HEK293 (cell line): ENCODE measurements around the gene ALDH4A1.

Source experiments
- CTCF ChIA-PET: fragments of 350-600 bp; formaldehyde crosslinking; extraction: SDS; loops from one replicate; lab custom pipeline; 2021; ENCODE audit warnings: antibody characterized with exemption; lab: Yijun Ruan, JAX
- POLR2A ChIA-PET: fragments of 300-600 bp; formaldehyde crosslinking; extraction: SDS; loops from one replicate; lab custom pipeline; 2020; ENCODE audit warnings: antibody characterized with exemption, inconsistent platforms; lab: Yijun Ruan, JAX
- H3K27ac ChIP-seq: fragments of 200-500 bp; sonication (Bioruptor generic); 2 replicates; pipeline ENCODE4 v1.5.1; 2014; ENCODE audit warnings: low read depth, low read length, control low read depth, inconsistent platforms; ENCODE audit errors: extremely low read depth
- H3K36me3 ChIP-seq, 2 experiments: fragments of 200-500 bp in 1 of 2; sonication (Bioruptor generic) in 1 of 2; 1 replicate in 1 of 2; 2 replicates in 1 of 2; pipeline ENCODE4 v1.5.1; 2014 to 2017; ENCODE audit warnings: inconsistent platforms in 2 of 2, low read length in 2 of 2; ENCODE audit not compliant: control insufficient read depth in 2 of 2, insufficient read depth in 1 of 2
- H3K4me1 ChIP-seq: fragments of 200-500 bp; sonication (Bioruptor generic); 2 replicates; pipeline ENCODE4 v1.5.1; 2014; ENCODE audit warnings: mild to moderate bottlenecking, low read length, inconsistent platforms; ENCODE audit not compliant: control insufficient read depth, insufficient read depth
- H3K4me3 ChIP-seq: 2 replicates; pipeline ENCODE4 v1.5.1; 2011; ENCODE audit warnings: low read depth, mild to moderate bottlenecking, control low read depth, low read length, moderate library complexity
- H3K9me3 ChIP-seq: fragments of 200-500 bp; sonication (Bioruptor generic); 2 replicates; pipeline ENCODE4 v1.5.1; 2014; ENCODE audit warnings: low read depth, low read length, inconsistent platforms; ENCODE audit not compliant: control insufficient read depth, insufficient read depth
- GLI4 ChIP-seq: fragments of 450-650 bp; formaldehyde crosslinking; IDR thresholded peaks from 2 replicates; pipeline ENCODE4 v1.5.1; 2016; ENCODE audit warnings: missing biosample characterization, missing genetic modification characterization
- KLF1 ChIP-seq: fragments of 450-650 bp; formaldehyde crosslinking; IDR thresholded peaks from 2 replicates; pipeline ENCODE4 v1.5.1; 2016; ENCODE audit warnings: missing biosample characterization, missing genetic modification characterization
- SCRT1 ChIP-seq: fragments of 450-650 bp; formaldehyde crosslinking; IDR thresholded peaks from 2 replicates; pipeline ENCODE4 v1.5.1; 2016; ENCODE audit warnings: missing biosample characterization, missing genetic modification characterization, borderline replicate concordance
- SETDB1 ChIP-seq: IDR thresholded peaks from one replicate; pipeline ENCODE4 v1.6.1; 2017; ENCODE audit warnings: mild to moderate bottlenecking, low read length, moderate library complexity, mixed read lengths; ENCODE audit not compliant: insufficient read length
- SP3 ChIP-seq: fragments of 450-650 bp; formaldehyde crosslinking; IDR thresholded peaks from 2 replicates; pipeline ENCODE4 v1.5.1; 2016; ENCODE audit warnings: missing biosample characterization, missing genetic modification characterization
- ZBTB10 ChIP-seq: fragments of 450-650 bp; formaldehyde crosslinking; IDR thresholded peaks from 2 replicates; pipeline ENCODE4 v1.5.1; 2016; ENCODE audit warnings: missing biosample characterization, missing genetic modification characterization
- ZBTB20 ChIP-seq: fragments of 450-650 bp; formaldehyde crosslinking; IDR thresholded peaks from 2 replicates; pipeline ENCODE4 v1.5.1; 2016; ENCODE audit warnings: missing biosample characterization, missing genetic modification characterization
- ZBTB26 ChIP-seq: fragments of 450-650 bp; formaldehyde crosslinking; optimal IDR thresholded peaks from 2 replicates; pipeline ENCODE3; 2016; ENCODE audit warnings: missing biosample characterization, mild to moderate bottlenecking, missing genetic modification characterization
- ZNF132 ChIP-seq: fragments of 450-650 bp; formaldehyde crosslinking; IDR thresholded peaks from 2 replicates; pipeline ENCODE4 v1.5.1; 2017; ENCODE audit warnings: missing biosample characterization, missing genetic modification characterization, borderline replicate concordance
- ZNF140 ChIP-seq: fragments of 450-650 bp; formaldehyde crosslinking; IDR thresholded peaks from 2 replicates; pipeline ENCODE4 v1.5.1; 2016; ENCODE audit warnings: missing biosample characterization, missing genetic modification characterization
- ZNF211 ChIP-seq: fragments of 450-650 bp; formaldehyde crosslinking; IDR thresholded peaks from 2 replicates; pipeline ENCODE4 v1.5.1; 2016; ENCODE audit warnings: low read depth, missing biosample characterization, missing genetic modification characterization
- ZNF23 ChIP-seq: fragments of 450-650 bp; formaldehyde crosslinking; IDR thresholded peaks from 2 replicates; pipeline ENCODE4 v1.5.1; 2016; ENCODE audit warnings: missing biosample characterization, missing genetic modification characterization, borderline replicate concordance
- ZNF596 ChIP-seq: fragments of 450-650 bp; IDR thresholded peaks from 2 replicates; pipeline ENCODE4 v1.5.0; 2018; ENCODE audit warnings: missing biosample characterization, mild to moderate bottlenecking, missing genetic modification characterization, moderate library complexity
- ZNF600 ChIP-seq: fragments of 450-650 bp; formaldehyde crosslinking; IDR thresholded peaks from 2 replicates; pipeline ENCODE4 v1.5.1; 2016; ENCODE audit warnings: missing biosample characterization, missing genetic modification characterization
- ZNF629 ChIP-seq: fragments of 450-650 bp; formaldehyde crosslinking; IDR thresholded peaks from 2 replicates; pipeline ENCODE4 v1.5.1; 2017; ENCODE audit warnings: missing biosample characterization, missing genetic modification characterization
- ZNF645 ChIP-seq: fragments of 450-650 bp; formaldehyde crosslinking; IDR thresholded peaks from 2 replicates; pipeline ENCODE4; 2016; ENCODE audit warnings: missing biosample characterization, missing genetic modification characterization
- ZNF654 ChIP-seq: fragments of 450-650 bp; formaldehyde crosslinking; IDR thresholded peaks from 2 replicates; pipeline ENCODE4 v1.5.1; 2016; ENCODE audit warnings: low read depth, missing biosample characterization, missing genetic modification characterization
- ZNF658 ChIP-seq: fragments of 450-650 bp; formaldehyde crosslinking; IDR thresholded peaks from 2 replicates; pipeline ENCODE4; 2016; ENCODE audit warnings: missing biosample characterization, missing genetic modification characterization
- ZNF670 ChIP-seq: fragments of 450-650 bp; formaldehyde crosslinking; IDR thresholded peaks from 2 replicates; pipeline ENCODE4 v1.5.1; 2016; ENCODE audit warnings: missing biosample characterization, missing genetic modification characterization, low read depth
- ZNF704 ChIP-seq: fragments of 450-650 bp; formaldehyde crosslinking; IDR thresholded peaks from 2 replicates; pipeline ENCODE4 v1.5.1; 2016; ENCODE audit warnings: missing biosample characterization, missing genetic modification characterization
- ZNF707 ChIP-seq: fragments of 450-650 bp; formaldehyde crosslinking; IDR thresholded peaks from 2 replicates; pipeline ENCODE4 v1.5.1; 2016; ENCODE audit warnings: missing biosample characterization, missing genetic modification characterization
- TF ChIP-seq, protein P1 (sequence below): fragments of 450-650 bp; IDR thresholded peaks from 2 replicates; pipeline ENCODE4 v1.5.1; 2018; ENCODE audit warnings: missing biosample characterization, mild to moderate bottlenecking, missing genetic modification characterization
- TF ChIP-seq, protein P2 (sequence below): fragments of 450-650 bp; formaldehyde crosslinking; IDR thresholded peaks from 2 replicates; pipeline ENCODE4 v1.5.1; 2016; ENCODE audit warnings: missing biosample characterization, missing genetic modification characterization
- TF ChIP-seq, protein P3 (sequence below): fragments of 450-650 bp; formaldehyde crosslinking; IDR thresholded peaks from 2 replicates; pipeline ENCODE4 v1.5.1; 2016; ENCODE audit warnings: missing biosample characterization, missing genetic modification characterization

The ALDH4A1 gene

DNA sequence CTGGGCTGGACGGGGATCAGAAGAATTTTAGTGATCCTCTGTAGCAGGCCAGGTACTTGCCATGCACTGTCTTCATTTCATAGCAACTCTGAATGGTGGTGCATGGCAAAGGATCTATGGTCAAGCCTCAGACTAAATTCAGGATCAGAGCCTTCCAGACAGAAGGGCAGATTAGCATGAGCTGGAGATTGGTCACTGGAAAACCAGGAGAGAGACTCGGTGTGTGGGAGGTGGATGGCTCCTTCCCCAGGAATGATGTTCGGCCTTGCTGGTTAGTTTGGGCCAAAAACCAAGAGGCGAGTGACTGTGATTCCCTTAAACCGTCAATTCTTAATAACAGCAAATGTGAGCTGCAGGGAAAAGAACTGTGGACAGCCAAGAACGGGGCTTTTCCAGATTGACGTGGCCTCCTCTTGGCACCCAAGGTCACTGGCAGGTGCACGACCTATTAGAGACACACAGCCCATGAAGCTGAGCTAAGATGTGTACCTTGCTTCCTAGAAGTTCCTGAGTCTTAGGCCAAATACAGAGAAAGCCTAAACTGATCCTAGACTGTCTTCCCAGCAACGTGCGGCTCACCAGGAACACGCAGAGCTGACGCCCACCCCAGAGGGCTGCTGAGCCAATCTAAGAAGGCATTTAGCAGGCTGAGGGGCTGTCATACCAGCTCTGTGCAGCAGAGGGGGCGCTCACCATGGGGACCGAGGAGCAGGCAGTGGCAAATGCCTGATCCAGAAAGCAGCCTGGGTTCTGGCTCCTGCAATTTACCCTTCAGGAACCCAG is 18.5 kb downstream of the ALDH4A1 start (continued):
- TF ChIP-seq ZBTB10 (tag by site-specific recombination) (no peak), SP3 (tag by site-specific recombination) (no peak), SCRT1 (tag by site-specific recombination) (no peak), ZNF670 (no peak), ZNF140 (tag by site-specific recombination) (no peak), ZBTB20 (tag by site-specific recombination) (no peak), ZNF23 (no peak), ZNF658 (tag by site-specific recombination) (no peak), ZNF132 (no peak), ZNF629 (tag by site-specific recombination) (no peak), ZBTB26 (tag by site-specific recombination) (no peak), ZNF600 (tag by site-specific recombination) (0 out of 2 replicates have a peak, but pooled peaks have one; percentile 51)
- TF ChIP-seq, protein P1, sequence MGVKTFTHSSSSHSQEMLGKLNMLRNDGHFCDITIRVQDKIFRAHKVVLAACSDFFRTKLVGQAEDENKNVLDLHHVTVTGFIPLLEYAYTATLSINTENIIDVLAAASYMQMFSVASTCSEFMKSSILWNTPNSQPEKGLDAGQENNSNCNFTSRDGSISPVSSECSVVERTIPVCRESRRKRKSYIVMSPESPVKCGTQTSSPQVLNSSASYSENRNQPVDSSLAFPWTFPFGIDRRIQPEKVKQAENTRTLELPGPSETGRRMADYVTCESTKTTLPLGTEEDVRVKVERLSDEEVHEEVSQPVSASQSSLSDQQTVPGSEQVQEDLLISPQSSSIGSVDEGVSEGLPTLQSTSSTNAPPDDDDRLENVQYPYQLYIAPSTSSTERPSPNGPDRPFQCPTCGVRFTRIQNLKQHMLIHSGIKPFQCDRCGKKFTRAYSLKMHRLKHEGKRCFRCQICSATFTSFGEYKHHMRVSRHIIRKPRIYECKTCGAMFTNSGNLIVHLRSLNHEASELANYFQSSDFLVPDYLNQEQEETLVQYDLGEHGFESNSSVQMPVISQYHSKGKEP (tag by site-specific recombination), result no peak
- TF ChIP-seq, protein P2, sequence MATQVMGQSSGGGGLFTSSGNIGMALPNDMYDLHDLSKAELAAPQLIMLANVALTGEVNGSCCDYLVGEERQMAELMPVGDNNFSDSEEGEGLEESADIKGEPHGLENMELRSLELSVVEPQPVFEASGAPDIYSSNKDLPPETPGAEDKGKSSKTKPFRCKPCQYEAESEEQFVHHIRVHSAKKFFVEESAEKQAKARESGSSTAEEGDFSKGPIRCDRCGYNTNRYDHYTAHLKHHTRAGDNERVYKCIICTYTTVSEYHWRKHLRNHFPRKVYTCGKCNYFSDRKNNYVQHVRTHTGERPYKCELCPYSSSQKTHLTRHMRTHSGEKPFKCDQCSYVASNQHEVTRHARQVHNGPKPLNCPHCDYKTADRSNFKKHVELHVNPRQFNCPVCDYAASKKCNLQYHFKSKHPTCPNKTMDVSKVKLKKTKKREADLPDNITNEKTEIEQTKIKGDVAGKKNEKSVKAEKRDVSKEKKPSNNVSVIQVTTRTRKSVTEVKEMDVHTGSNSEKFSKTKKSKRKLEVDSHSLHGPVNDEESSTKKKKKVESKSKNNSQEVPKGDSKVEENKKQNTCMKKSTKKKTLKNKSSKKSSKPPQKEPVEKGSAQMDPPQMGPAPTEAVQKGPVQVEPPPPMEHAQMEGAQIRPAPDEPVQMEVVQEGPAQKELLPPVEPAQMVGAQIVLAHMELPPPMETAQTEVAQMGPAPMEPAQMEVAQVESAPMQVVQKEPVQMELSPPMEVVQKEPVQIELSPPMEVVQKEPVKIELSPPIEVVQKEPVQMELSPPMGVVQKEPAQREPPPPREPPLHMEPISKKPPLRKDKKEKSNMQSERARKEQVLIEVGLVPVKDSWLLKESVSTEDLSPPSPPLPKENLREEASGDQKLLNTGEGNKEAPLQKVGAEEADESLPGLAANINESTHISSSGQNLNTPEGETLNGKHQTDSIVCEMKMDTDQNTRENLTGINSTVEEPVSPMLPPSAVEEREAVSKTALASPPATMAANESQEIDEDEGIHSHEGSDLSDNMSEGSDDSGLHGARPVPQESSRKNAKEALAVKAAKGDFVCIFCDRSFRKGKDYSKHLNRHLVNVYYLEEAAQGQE, result no peak
- TF ChIP-seq, protein P3, sequence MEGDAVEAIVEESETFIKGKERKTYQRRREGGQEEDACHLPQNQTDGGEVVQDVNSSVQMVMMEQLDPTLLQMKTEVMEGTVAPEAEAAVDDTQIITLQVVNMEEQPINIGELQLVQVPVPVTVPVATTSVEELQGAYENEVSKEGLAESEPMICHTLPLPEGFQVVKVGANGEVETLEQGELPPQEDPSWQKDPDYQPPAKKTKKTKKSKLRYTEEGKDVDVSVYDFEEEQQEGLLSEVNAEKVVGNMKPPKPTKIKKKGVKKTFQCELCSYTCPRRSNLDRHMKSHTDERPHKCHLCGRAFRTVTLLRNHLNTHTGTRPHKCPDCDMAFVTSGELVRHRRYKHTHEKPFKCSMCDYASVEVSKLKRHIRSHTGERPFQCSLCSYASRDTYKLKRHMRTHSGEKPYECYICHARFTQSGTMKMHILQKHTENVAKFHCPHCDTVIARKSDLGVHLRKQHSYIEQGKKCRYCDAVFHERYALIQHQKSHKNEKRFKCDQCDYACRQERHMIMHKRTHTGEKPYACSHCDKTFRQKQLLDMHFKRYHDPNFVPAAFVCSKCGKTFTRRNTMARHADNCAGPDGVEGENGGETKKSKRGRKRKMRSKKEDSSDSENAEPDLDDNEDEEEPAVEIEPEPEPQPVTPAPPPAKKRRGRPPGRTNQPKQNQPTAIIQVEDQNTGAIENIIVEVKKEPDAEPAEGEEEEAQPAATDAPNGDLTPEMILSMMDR (tag by site-specific recombination), result peak; percentile 76
- TF ChIP-seq, all 188 proteins: peak for 5

- Histone ChIP-seq H3K9me3 (no peaks in the 10 kb centered on the region), H3K4me3 (no peak overlapping the region), H3K4me1 (0 out of 2 replicates have a peak, but pooled peaks cover 2% of the 10 kb centered on the region), H3K36me3 (peaks cover 0 to 7% of the 10 kb centered on the region in 2 experiments; a peak in 1 of 3 replicates), H3K27ac (no peak overlapping the region)
- POLR2A ChIA-PET, result no interaction called here
- CTCF ChIA-PET, result interaction anchor here (1.0 to 3.4 kb wide), 9 partner anchors 9 to 771 kb away, joined by 3 to 29 read pairs (median 15); no protein-coding TSS in a partner anchor
- TF ChIP-seq KLF1 (tag by site-specific recombination) (no peak), ZNF645 (tag by site-specific recombination) (no peak), ZNF596 (tag by site-specific recombination) (no peak), ZNF211 (tag by site-specific recombination) (no peak), SETDB1 (no peak), ZNF704 (tag by site-specific recombination) (no peak), GLI4 (tag by site-specific recombination) (no peak), ZNF707 (tag by site-specific recombination) (no peak), ZNF654 (no peak)
Measured at GRCh38 chr1:18883079-18883478, 19.3 kb downstream of the ALDH4A1 start.
